Tibial nerve (tissue), 4 donors: ENCODE results near the gene GNA14. TPM values are rescaled to one million over a fixed set of nuclear protein-coding genes. Genes with fewer than 3 reads are reported as not detected.
"Not testable (repeated sequence)": the region's sequence is repeated elsewhere in the genome, so short reads cannot be mapped to it uniquely, and the experiment has no call there.

Experiments used
- DNase-seq, 2 donors: peaks; one replicate each; pipeline ENCODE4 v3.0.0-alpha.2; 2019; ENCODE audit warnings: low spot score in 2 of 2
- H3K27ac ChIP-seq, 4 donors: fragments of 200-600 bp; sonication (generic) in 3 of 4; one replicate each; pipeline ENCODE4 v1.5.1; 2017 to 2019; ENCODE audit warnings: mild to moderate bottlenecking in 1 of 4
- H3K27me3 ChIP-seq, 2 donors: fragments of 200-600 bp; sonication (generic) in 1 of 2; one replicate each; pipeline versions ENCODE4 v1.5.1 to v1.6.0; 2017 to 2019
- H3K36me3 ChIP-seq, 3 donors: fragments of 200-600 bp; sonication (generic); one replicate each; pipeline ENCODE4 v1.5.1; 2018 to 2019
- H3K4me1 ChIP-seq, 4 donors: fragments of 200-600 bp; sonication (generic) in 3 of 4; one replicate each; pipeline ENCODE4 v1.5.1; 2017 to 2019
- H3K4me3 ChIP-seq, 4 donors: fragments of 200-600 bp; sonication (generic) in 3 of 4; one replicate each; pipeline ENCODE4 v1.5.1; 2017 to 2019; ENCODE audit warnings: mild to moderate bottlenecking in 1 of 4, moderate library complexity in 1 of 4
- H3K9me3 ChIP-seq, 4 donors: fragments of 200-600 bp; sonication (generic) in 3 of 4; one replicate each; pipeline ENCODE4 v1.5.1; 2017 to 2019
- EP300 ChIP-seq, 2 donors: sonication (generic); formaldehyde crosslinking; IDR thresholded peaks; one replicate each; pipeline ENCODE4 v1.6.1; 2017; ENCODE audit warnings: antibody characterized with exemption in 2 of 2, mild to moderate bottlenecking in 1 of 2
- POLR2A ChIP-seq, 2 donors: fragments of 450-650 bp; IDR thresholded peaks; one replicate each; pipeline ENCODE4 v1.6.1; 2017; ENCODE audit warnings: antibody characterized with exemption in 2 of 2, mild to moderate bottlenecking in 2 of 2, moderate library complexity in 2 of 2
- WGBS, 2 donors: methylation state at CpG; one replicate each; pipeline ENCODE4 v1.1.5; 2018; 5-methylcytosine and 5-hydroxymethylcytosine counted together
- total RNA-seq, 4 donors: library from RNA; depleted of rRNA; stranded (reverse); fragments of >200 nt; gene quantifications; one replicate each; pipeline ENCODE4 v1.1.0, GENCODE V29; 2016
- TF ChIP-seq, protein P1 (sequence below), 5 experiments: fragments of 200-600 bp in 3 of 5; fragments of 450-650 bp in 2 of 5; sonication (generic) in 3 of 5; IDR thresholded peaks; one replicate each; pipeline ENCODE4 v1.5.1; 2016 to 2019; ENCODE audit warnings: antibody characterized with exemption in 5 of 5, mild to moderate bottlenecking in 3 of 5, moderate library complexity in 2 of 5

GNA14 gene
- 1 to 10 TPM in 3 of 4 donors, under 1 TPM in 1; 0.84 to 7.1 (median 3.6) TPM for total RNA-seq

DNA sequence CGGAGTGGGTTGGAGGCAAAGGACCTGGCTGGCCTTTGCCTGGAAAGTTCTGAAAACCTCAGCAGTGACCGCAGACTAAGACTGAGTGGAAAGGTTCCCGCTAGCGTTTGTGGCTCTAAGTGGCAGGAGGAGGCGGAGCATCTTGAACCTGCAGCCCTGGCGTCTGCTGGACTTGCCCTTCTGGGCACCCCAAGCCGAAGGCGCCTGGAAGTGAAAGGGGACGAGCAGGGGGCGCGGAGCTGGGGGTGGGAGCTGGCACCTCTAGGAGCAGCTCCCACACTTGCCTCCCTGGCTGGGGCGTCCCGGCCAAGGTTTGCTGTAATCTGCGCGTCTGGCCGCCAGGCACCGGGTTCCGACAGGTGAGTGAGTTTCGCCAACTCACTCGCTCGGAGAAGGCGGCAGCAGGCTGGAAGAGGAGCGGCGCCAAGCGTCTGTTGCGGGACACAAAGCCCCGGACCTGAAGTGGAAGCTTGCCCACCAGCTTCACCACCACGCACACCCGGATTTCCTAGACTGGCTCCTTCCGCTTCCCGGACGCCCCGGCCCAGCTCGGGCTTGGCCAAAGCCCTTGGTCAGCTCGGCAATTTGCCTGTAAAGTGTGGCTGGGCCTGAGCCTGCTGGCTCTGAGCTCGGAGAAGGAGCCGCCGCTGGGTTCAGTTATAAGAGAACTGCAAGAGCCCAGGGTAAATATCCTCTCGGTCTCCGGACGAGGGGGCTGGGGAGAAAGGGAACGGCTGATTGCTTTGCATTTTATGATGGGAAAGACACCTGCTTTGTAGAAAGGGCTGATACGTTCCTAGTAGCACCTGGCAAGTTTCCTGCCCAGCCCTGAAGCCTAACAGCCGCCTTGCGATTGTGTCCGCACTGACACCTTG lies at the start of gene GNA14:
TSS of gene GNA14 (minus strand) at position 89 of the 875 bp plus-strand sequence. CDS start 529 bp downstream, outside the sequence.
- Histone ChIP-seq H3K27ac (peak within 1 kb of the TSS in 2 of 4 donors; percentile 30 to 43), H3K4me3 (peak within 1 kb of the TSS; percentile 35 to 58 (median 47)), H3K9me3 (no peaks in the 10 kb centered on the region), H3K4me1 (peaks cover 0 to 23% (median 11%) of the 10 kb centered on the region in 4 donors), H3K27me3 (peaks cover 0 to 36% of the 10 kb centered on the region in 2 donors), H3K36me3 (no peaks in the 10 kb centered on the region)
- WGBS, 2 donors: 5% methylated on average over 33 to 46 of the region's 46 CpGs
- no peak for DNase-seq
- TF ChIP-seq, protein P1, sequence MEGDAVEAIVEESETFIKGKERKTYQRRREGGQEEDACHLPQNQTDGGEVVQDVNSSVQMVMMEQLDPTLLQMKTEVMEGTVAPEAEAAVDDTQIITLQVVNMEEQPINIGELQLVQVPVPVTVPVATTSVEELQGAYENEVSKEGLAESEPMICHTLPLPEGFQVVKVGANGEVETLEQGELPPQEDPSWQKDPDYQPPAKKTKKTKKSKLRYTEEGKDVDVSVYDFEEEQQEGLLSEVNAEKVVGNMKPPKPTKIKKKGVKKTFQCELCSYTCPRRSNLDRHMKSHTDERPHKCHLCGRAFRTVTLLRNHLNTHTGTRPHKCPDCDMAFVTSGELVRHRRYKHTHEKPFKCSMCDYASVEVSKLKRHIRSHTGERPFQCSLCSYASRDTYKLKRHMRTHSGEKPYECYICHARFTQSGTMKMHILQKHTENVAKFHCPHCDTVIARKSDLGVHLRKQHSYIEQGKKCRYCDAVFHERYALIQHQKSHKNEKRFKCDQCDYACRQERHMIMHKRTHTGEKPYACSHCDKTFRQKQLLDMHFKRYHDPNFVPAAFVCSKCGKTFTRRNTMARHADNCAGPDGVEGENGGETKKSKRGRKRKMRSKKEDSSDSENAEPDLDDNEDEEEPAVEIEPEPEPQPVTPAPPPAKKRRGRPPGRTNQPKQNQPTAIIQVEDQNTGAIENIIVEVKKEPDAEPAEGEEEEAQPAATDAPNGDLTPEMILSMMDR (IDR thresholded peaks at IDR 0.05): no peak
- TF ChIP-seq EP300 (IDR thresholded peaks at IDR 0.05) (no peak), POLR2A (IDR thresholded peaks at IDR 0.05) (no peak)

DNA sequence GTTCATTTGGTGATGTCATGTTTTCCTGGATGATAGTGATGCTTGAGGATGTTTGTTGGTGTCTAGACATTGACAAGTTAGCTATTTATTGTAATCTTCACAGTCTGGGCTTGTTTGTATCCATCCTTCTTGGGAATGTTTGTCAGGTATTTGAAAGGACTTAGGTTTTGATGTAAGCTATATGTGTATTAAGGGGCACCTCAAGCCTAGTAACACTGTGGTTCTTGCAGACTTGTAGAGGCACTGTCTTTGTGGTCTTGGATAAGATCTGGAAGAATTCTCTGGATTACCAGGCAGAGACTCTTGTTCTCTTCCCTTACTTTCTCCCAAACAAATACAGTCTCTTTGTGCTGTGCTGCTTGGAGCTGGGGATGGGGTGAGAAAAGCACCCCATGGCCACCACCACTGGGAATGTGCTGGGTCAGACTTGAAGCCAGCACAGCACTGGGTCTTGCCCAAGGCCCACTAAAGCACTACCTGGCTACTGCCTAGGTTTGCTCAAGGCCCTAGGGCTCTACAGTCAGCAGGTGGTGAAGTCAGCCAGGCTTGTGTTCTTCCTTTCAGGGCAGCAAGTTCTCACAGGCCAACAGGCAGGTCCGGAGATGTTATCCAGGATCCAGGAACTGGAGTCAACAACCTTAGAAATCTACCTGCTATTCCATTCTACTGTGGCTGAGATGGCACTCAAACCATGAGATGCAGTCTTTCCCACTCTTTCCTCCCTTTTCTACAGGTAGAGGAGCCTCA lies 49.3 kb upstream of the GNA14 start:
- Histone ChIP-seq H3K4me1 (no peaks in the 10 kb centered on the region), H3K27ac (no peak overlapping the region), H3K4me3 (no peak overlapping the region), H3K36me3 (no peaks in the 10 kb centered on the region), H3K27me3 (no peaks in the 10 kb centered on the region), H3K9me3 (peaks cover 0 to 16% (median 5%) of the 10 kb centered on the region in 4 donors)
- TF ChIP-seq POLR2A (IDR thresholded peaks at IDR 0.05): no peak
- TF ChIP-seq EP300 (IDR thresholded peaks at IDR 0.05): no peak
- TF ChIP-seq, protein P1 (IDR thresholded peaks at IDR 0.05): no peak
- DNase-seq: no peak
- WGBS, 2 donors: 100% methylated on average over 1 of the region's 1 CpG

DNA sequence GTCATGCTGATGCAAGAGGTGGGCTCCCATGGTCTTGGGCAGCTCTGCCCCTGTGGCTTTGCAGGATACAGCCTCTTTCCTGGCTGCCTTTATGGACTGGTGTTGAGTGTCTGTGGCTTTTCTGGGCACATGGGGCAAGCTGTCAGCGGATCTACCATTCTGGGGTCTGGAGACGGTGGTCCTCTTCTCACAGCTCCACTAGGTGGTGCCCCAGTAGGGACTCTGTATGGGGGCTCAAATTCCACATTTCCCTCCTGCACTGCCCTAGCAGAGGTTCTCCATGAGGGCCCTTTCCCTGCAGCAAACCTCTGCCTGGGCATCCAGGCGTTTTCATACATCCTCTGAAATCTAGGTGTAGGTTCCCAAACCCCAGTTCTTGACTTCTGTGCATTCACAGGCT lies 42.6 kb upstream of the GNA14 start:
- H3K4me3 ChIP-seq, DNase-seq, H3K36me3 ChIP-seq, H3K27ac ChIP-seq, H3K9me3 ChIP-seq, H3K4me1 ChIP-seq, H3K27me3 ChIP-seq: not testable (repeated sequence)
- WGBS, 2 donors: 93 to 97% methylated on average over 3 of the region's 3 CpGs

DNA sequence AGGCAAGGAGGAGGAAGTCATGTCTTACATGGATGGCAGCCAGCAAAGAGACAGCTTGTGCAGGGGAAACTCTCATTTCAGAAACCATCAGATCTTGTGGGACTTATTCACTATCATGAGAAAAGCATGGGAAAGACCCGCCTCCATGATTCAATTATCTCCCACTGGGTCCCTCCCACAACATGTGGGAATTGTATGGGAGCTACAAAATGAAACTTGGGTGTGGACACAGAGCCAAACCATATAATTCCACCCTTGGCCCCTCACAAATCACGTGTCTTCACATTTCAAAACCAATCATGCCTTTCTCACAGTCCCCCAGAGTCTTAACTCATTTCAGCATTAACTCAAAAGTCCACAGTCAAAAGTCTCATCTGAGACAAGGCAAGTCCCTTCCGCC lies 42.0 kb upstream of the GNA14 start:
- not testable (repeated sequence) for H3K9me3 ChIP-seq, H3K4me3 ChIP-seq, H3K27ac ChIP-seq, DNase-seq, H3K27me3 ChIP-seq, H3K4me1 ChIP-seq, H3K36me3 ChIP-seq
- 70 to 75% methylated on average over 3 of the region's 3 CpGs for WGBS, 2 donors

DNA sequence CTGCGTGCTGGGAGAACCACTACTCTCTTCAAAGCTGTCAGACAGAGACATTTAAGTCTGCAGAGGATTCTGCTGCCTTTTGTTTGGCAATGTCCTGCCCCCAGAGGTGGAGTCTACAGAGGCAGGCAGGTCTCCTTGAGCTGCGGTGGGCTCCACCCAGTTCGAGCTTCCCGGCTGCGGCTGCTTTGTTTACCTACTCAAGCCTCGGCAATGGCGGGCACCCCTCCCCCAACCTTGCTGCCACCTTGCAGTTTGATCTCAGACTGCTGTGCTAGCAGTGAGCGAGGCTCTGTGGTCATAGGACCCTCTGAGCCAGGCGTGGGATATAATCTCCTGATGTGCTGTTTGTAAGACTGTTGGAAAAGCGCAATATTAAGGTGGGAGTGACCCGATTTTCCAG lies 39.6 kb upstream of the GNA14 start:
- H3K4me3 ChIP-seq, H3K27ac ChIP-seq, H3K9me3 ChIP-seq, H3K36me3 ChIP-seq, DNase-seq, H3K27me3 ChIP-seq, H3K4me1 ChIP-seq: not testable (repeated sequence)
- 93 to 97% methylated on average over 9 to 11 of the region's 11 CpGs for WGBS, 2 donors

DNA sequence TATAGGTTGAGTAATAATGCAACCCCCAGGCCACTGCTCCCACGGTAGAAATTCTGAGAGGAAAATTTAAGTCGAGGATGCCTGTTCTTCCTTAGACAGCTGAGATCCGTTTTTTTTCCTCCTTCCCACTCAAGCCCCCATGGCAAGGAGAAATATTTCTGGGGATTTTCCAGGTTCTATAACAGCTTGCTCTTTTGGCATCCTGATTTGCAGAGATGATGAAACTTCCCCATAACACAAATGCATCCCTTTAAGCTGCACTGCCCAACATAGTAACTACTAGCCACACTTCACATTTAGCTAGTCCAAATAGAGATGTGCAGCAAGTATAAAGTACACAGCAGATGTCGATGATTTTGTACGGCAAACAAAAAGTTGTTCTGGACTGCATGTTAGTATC lies 32.5 kb upstream of the GNA14 start:
- Histone ChIP-seq H3K27me3 (no peaks in the 10 kb centered on the region), H3K4me3 (no peak overlapping the region), H3K9me3 (no peaks in the 10 kb centered on the region), H3K4me1 (no peaks in the 10 kb centered on the region), H3K36me3 (no peaks in the 10 kb centered on the region), H3K27ac (no peak overlapping the region)
- TF ChIP-seq, protein P1 (IDR thresholded peaks at IDR 0.05): no peak
- TF ChIP-seq POLR2A (IDR thresholded peaks at IDR 0.05) (no peak), EP300 (IDR thresholded peaks at IDR 0.05) (no peak)
- 66 to 73% methylated on average over 5 of the region's 5 CpGs for WGBS, 2 donors
- DNase-seq: no peak
